Measurements from ENCODE around the gene KRTAP10-5.
"Not testable (repeated sequence)": the region's sequence is repeated elsewhere in the genome, so short reads cannot be mapped to it uniquely, and the experiment has no call there.

The KRTAP10-5 gene

GRCh38 chr21:44610157-44610843, 29.9 kb upstream of the KRTAP10-5 start:
- DNase-seq: not testable (repeated sequence)

GRCh38 chr21:44609193-44609592, 28.8 kb upstream of the KRTAP10-5 start:
- DNase-seq: no peak

DNA sequence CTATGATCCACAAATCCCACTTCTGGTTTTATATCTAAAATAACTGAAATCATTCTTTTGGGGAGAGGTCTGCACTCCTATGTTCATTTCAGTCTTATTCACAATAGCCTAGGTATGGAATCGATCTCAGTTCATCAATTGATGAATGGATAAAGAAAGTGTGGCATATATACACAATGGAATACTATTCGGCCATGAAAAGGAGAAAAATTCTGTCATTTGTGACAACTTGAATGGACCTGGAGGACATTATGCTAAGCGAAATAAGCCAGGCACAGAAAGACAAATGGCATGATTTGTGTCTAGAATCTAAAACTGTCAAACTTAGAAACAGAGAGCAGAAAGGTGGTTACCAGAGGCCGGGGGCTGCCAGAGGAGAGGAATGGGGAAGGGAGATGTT, 26.1 kb upstream of the KRTAP10-5 start:
- no peak for DNase-seq

DNA sequence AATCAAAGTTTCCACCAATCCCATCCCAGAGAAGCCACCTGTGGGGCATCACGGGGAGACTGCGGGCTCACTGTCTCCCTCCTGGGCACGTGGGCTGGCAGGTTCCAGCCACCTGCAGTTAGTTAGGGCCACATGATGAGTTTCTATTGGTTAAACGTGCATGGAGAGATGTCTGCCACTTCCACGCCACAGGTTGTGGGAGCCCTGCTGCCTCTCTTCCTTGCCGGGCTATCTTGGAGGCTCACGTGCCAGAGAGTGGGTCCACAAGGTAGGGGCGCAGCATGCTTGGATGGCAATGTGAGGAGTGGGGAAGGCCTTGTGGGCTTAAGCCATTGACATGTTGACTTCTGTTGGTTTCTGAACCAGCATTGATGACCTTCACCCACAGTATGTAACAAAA, 23.5 kb upstream of the KRTAP10-5 start:
- no peak for DNase-seq

- DNase-seq: no peak
Measured at GRCh38 chr21:44603109-44603875, 22.9 kb upstream of the KRTAP10-5 start.

GRCh38 chr21:44602463-44602850, 22.1 kb upstream of the KRTAP10-5 start:
- DNase-seq: no peak

DNA sequence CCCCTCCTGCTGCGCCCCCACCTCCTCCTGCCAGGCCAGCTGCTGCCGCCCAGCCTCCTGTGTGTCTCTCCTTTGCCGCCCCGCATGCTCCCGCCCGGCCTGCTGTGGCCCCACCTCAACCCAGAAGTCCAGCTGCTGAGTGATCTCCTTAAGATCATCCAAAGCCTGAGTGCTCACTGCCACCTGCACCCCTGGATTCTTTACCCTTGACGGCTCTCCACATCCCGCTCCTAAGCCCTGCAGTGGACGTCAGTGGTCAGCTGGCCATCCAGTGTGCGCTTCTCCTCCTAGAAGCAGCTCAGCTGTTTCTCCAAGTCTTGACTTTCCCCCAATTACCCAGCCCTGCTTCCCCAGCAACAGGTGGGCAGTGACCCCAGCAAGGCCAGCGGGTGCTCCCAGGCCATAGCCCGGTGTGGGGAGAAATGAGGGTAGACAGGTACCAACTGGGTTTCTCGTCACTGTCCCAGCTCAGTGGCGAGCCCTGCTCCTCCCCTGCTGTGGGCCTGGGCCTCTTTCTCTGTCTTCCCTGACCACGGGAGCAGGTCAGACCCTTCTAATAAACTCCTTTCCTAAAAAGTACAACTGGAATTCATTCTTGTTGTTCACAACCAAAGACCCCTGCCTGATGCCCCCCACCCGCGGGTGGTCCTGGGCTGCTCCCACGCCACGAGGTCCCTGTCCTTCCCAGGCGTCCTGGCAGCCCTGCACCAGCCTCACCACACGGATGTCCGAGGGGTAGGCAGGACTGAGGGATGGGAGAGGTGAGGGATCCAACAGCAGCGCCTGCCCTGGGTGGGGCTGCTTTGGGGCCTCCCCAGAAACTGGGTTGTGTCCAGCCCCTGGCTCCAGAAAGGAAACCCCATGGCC, 21.4 kb upstream of the KRTAP10-5 start:
- DNase-seq: no peak

GRCh38 chr21:44601091-44601490, 20.7 kb upstream of the KRTAP10-5 start:
- DNase-seq: not testable (repeated sequence)

DNA sequence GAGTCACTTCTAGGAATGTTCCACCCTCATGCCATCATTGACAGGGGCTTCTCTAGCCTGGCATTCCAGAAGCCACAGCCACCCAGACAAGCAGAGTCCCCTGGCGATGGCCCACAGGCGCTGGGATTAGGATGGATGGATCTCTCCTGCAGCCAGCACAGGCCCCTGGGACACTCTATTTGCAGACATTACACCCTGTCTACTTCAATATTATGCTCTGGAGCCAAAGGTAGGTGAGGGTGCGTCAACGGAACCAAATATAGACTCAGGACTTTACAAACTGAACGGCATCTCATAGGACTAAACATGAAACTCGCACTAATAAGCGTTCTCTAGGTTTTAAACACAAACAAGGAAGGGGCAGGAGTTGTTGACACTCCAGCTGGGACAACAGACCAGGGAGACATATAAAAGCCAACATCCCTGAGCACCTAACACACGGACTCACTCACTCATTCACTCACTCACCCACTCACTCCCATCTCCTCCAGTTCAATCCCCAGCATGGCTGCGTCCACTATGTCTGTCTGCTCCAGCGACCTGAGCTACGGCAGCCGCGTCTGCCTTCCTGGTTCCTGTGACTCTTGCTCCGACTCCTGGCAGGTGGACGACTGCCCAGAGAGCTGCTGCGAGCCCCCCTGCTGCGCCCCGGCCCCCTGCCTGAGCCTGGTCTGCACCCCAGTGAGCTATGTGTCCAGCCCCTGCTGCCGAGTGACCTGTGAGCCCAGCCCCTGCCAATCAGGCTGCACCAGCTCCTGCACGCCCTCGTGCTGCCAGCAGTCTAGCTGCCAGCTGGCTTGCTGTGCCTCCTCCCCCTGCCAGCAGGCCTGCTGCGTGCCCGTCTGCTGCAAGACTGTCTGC, 19.9 kb upstream of the KRTAP10-5 start, which contains the start of gene KRTAP10-7:
KRTAP10-7 (plus strand) TSS at position 480 of the 861 bp plus-strand sequence; CDS start at position 505, 25 bp downstream.
- not testable (repeated sequence) for DNase-seq

DNA sequence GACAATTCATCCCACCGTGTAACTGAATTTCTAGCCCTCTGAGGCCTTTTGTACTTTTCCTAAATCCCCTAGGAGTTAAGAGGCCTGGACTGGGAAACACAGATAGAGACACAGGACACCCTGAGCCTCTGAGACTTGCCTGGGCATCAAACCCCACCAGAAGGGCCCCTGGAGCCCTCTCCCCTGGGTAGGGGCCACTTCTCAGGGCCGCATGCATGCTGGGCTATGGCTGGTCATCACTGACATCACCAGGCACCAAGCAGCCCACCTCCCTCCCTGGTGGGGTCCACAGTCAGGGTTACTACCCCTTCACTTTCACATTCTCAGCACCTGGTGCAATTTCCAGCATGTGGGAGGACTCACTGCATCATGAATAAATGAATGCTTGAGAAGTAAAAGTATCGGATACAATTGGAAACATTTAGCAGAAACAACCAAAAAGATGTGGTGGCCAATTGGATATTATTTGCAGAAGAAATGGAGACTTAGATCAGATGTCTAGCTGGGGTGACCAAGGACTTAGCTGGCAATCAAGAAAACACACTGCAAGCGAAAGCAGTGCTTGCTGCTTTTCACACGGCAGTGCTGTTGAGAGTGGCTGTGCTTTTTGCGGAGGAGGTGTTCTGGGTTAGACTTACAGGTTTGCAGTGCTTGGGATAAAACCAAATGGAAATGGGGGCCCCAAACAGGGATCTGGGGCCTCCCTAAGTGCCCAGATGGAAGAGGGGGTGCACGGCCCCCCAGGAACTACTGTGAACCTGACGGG, 19.0 kb upstream of the KRTAP10-5 start:
- no peak for DNase-seq

- DNase-seq: no peak
Measured at GRCh38 chr21:44598061-44598460, 17.7 kb upstream of the KRTAP10-5 start.

DNA sequence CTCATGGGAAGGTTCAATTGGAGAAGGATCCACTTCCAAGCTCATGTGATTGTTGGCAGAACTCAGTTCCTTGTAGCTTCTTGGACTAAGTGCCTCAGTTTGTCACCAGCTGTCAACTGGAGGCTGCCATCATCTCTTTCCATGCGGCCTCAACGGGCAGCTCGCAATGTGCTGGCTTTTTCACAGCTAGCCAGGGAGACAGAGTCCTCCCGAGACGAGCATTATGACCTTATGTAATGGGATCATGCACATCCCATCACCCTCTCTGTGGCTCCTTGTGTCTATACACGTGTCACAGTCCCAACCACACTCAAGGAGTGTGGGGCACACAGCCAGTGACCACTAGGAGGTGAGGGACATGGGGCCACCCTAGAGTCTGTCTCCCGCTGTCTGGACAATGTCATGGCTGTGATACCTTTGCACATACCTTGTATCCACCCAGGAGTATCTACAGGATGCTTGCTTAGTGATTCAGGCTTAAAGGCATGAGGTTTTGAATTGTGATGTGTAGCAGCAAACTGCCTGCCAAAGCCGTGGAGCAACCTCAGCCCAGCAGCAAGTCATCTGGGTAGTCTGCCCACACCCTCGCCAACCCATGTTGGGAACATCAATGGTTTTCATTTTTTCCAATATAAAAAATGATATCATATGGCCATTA, 15.8 kb upstream of the KRTAP10-5 start:
- DNase-seq: no peak

- DNase-seq: no peak
Measured at GRCh38 chr21:44595524-44595923, 15.1 kb upstream of the KRTAP10-5 start.

DNA sequence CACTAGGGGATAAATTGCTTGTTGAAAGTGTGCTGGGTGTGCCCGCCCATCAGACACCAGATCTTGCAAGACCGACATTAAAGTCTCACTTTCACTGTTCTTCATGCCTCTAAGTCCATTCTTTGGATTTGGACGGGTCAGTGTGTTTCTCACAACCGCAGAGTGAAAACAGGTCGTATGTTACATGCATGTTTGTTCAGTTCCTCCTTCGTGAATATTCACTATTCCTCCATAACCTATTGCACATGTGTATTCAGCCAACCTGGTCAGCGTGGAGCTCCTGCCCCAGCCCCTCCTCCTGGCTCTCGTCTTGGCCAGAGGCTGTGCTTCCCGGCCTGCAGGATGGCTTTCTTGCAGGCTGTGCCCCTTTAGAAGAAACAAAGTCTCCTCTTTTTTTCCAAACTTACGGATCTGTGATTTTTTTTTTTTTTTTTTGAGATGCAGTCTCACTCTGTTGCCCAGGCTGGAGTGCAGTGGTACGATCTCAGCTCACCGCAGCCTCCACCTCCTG, 14.1 kb upstream of the KRTAP10-5 start:
- no peak for DNase-seq

GRCh38 chr21:44593598-44594405, 13.4 kb upstream of the KRTAP10-5 start:
- no peak for DNase-seq

DNA sequence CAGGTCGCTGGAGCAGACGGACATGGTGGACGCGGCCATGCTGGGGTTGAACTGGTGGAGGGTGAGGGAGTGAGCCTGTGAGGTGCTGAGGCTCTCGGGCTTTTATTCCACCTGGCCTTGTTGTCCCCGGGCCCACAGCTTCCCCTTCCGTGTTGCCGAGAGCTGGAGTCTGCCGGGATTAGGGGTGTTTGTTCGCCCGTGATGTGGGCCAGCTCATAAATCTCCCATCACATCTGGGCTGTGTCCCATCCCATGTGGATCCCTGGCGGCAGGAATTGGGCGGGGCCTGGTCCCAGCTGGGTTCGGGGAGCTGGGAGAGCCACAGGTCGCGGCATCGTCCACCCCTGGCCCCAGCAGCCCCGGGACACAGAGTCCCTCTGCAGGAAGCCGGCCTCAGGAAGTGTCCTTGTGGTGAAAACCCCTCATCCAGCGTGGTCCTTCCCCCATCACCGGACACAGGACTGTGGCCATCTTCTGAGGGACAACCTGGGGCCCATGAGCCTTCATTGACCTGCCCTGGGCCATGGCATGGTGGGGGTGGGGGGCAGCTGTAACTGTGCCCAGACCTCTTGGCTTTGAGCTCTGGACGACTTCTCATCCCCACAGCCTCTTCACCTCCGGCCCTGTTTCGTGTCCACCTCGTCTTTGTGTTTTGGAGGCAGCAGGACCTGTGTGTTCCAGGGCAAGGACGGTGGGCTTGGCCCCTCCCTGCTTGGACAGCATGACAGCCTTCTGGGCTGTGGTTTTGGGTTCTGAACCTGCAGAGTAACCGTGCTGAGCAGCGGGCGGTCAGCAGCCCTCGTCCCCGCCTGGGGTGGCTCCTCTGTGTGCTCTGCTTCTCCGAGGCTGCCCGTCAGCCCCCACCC, 12.3 kb upstream of the KRTAP10-5 start, which contains the start of gene KRTAP10-6:
KRTAP10-6 (minus strand) TSS at position 60 of the 866 bp plus-strand sequence; CDS start at position 39, 21 bp downstream.
- no peak for DNase-seq

- not testable (repeated sequence) for DNase-seq
Measured at GRCh38 chr21:44591801-44592130, 11.4 kb upstream of the KRTAP10-5 start.

DNA sequence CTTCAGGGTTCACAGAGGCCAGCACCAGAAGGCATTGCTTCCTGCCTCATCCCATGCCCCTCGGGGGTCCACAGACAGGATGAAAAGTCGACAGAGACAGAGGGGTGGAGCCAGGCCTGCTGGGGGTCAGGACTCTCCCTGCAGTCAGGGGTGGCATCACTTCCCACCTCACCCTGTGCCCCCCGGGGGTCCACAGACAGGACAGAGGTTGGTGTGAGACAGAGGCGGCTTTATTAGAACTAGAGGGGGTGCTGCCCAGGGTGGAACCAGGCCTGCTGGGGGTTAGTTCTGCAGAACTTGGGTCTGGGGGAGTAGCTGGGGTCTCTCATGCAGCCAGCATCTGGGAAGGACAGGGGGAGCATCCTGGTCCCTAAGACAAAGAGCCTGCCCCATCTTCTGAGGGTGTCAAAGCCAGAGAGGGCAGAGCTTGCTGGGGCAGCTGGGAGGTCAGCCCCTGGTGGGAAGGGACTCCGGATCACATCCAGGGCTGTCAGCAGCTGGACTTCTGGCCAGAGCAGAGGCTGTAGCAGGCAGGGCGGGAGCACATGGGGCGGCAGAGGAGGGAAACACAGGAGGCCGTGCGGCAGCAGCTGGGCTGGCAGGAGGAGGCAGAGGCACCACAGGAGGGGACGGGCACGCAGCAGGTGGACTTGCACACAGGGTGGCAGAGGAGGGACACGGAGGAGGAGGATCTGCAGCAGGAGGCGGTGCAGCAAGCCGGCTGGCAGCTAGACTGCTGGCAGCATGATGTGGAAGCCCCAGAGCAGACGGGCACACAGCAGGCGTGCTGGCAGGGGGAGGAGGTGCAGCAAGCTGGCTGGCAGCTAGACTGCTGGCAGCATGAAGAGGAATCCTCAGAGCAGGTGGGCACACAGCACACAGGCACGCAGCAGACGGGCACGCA, 10.7 kb upstream of the KRTAP10-5 start:
- DNase-seq: not testable (repeated sequence)
